NCI-H2171 treated with DMSO at 0.1 percent for 48 hours (cell line): Measurements from ENCODE around the gene PPP1R27.
"Not testable (repeated sequence)": the region's sequence is repeated elsewhere in the genome, so short reads cannot be mapped to it uniquely, and the experiment has no call there.

Experiments
- DNase-seq: peaks from one replicate; lab custom pipeline; 2025; lab: John Stamatoyannopoulos, UW

PPP1R27 gene

GRCh38 chr17:81840826-81841778, 6.3 kb upstream of the PPP1R27 start:
- no peak for DNase-seq

GRCh38 chr17:81840059-81840458, 5.2 kb upstream of the PPP1R27 start:
- DNase-seq, result not testable (repeated sequence)

GRCh38 chr17:81839301-81839700, 4.5 kb upstream of the PPP1R27 start:
- DNase-seq, result no peak

- DNase-seq, result no peak
Observed at GRCh38 chr17:81838753-81839255, 4.0 kb upstream of the PPP1R27 start.

- no peak for DNase-seq
Observed at GRCh38 chr17:81837641-81838040, 2.8 kb upstream of the PPP1R27 start.

- DNase-seq, result no peak
Observed at GRCh38 chr17:81833921-81834830, 674 bp downstream of the PPP1R27 start.

GRCh38 chr17:81833160-81833920, 1.5 kb downstream of the PPP1R27 start, which contains the start of gene MCRIP1:
Gene MCRIP1 (minus strand): TSS chr17:81833291. CDS start chr17:81824506, 8,785 bp downstream.
- DNase-seq, result peak; percentile 83

GRCh38 chr17:81832608-81833159, 2.2 kb downstream of the PPP1R27 start:
- DNase-seq, result no peak

- peak; percentile 25 for DNase-seq
Observed at GRCh38 chr17:81831957-81832607, 2.8 kb downstream of the PPP1R27 start.

- DNase-seq, result no peak
Observed at GRCh38 chr17:81831563-81831956, 3.3 kb downstream of the PPP1R27 start.

- DNase-seq, result no peak
Observed at GRCh38 chr17:81829858-81830257, 5.0 kb downstream of the PPP1R27 start.

- DNase-seq, result no peak
Observed at GRCh38 chr17:81828656-81829055, 6.2 kb downstream of the PPP1R27 start.

GRCh38 chr17:81825841-81826466, 8.9 kb downstream of the PPP1R27 start:
- DNase-seq, result no peak

GRCh38 chr17:81824595-81824994, 10.3 kb downstream of the PPP1R27 start:
- DNase-seq, result no peak

- no peak for DNase-seq
Observed at GRCh38 chr17:81823820-81824550, 10.9 kb downstream of the PPP1R27 start.

GRCh38 chr17:81822996-81823819, 11.6 kb downstream of the PPP1R27 start:
- DNase-seq, result no peak

- no peak for DNase-seq
Observed at GRCh38 chr17:81822312-81822637, 12.6 kb downstream of the PPP1R27 start.

- DNase-seq, result peak; percentile 85
Observed at GRCh38 chr17:81821603-81822311, 13.1 kb downstream of the PPP1R27 start.
